ENCODE measurements around the gene PIP4K2A.

Gene PIP4K2A

DNA sequence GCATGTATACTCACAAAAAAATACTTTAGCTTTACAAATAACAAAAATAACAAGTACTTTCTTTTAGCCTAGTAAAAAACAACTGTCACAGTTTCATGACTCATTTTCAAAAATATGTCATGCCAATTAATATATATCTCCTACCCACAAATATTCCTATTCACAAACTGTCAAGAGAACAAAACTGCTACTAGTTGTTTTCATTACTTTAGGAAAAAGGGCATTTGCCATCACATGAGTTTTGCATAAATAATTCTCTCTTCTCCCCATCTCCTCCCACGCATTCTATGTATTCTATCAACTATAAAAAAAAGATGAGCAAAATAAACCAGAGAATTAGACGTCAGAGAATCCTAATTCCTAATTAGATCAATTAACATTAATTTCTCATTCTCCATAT, 87.6 kb downstream of the PIP4K2A start:
- no peak overlapping the region for H2BK5ac ChIP-seq (ENCODE audit: low read length)
- no CpG with 5 or more reads among the region's 2 CpGs for WGBS, 2 donors (ENCODE audit: extremely low coverage in 2 of 2, insufficient read length in 2 of 2, insufficient replicate concordance in 1 of 2)
- H2BK15ac ChIP-seq (ENCODE audit: low read length), result no peak overlapping the region
- H4K8ac ChIP-seq (ENCODE audit: low read depth, low read length), result no peak overlapping the region
- no peak overlapping the region for H2BK12ac ChIP-seq (ENCODE audit: low read length)
- no peaks in the 10 kb centered on the region for H3K9me3 ChIP-seq (replicated peaks in 1 of 2; ENCODE audit: control insufficient read depth in 2 of 2, insufficient read depth in 1 of 2, low read depth in 1 of 2, low read length in 2 of 2)
- H3K4me3 ChIP-seq (ENCODE audit: low read length in 2 of 2), result no peak overlapping the region
- H3K4ac ChIP-seq (ENCODE audit: low read length), result no peak overlapping the region
- no peak overlapping the region for H3K9ac ChIP-seq (ENCODE audit: low read depth, low read length, poor library complexity)
- H3K14ac ChIP-seq (ENCODE audit: low read length), result no peak overlapping the region
- H3K18ac ChIP-seq (ENCODE audit: low read length), result no peak overlapping the region
- no peaks in the 10 kb centered on the region for H3K36me3 ChIP-seq (replicated peaks in 1 of 2; ENCODE audit: control insufficient read depth in 2 of 2, insufficient read depth in 2 of 2, low read length in 2 of 2)
- H3K23ac ChIP-seq (ENCODE audit: low read depth, low read length, poor library complexity), result no peak overlapping the region
- peaks cover 3% of the 10 kb centered on the region for H3K79me1 ChIP-seq (ENCODE audit: low read depth, low read length)
- H3K27me3 ChIP-seq (ENCODE audit: control insufficient read depth in 3 of 3, insufficient read depth in 3 of 3, low read depth in 1 of 3, low read length in 3 of 3), result no peaks in the 10 kb centered on the region
- H2AK5ac ChIP-seq (ENCODE audit: low read depth, low read length), result no peak overlapping the region
- H4K91ac ChIP-seq (ENCODE audit: low read depth, low read length, poor library complexity), result no peak overlapping the region
- peaks cover 3 to 41% of the 10 kb centered on the region in 2 donors for H3K4me1 ChIP-seq (ENCODE audit: control insufficient read depth in 2 of 2, insufficient read depth in 1 of 2, low read depth in 1 of 2, low read length in 2 of 2)
- no peak overlapping the region for H3K4me2 ChIP-seq (ENCODE audit: insufficient read depth, low read length, poor library complexity, severe bottlenecking)
- H2AFZ ChIP-seq (ENCODE audit: low read length), result no peak overlapping the region
- DNase-seq (ENCODE audit: low spot score), result no peak
- H2BK120ac ChIP-seq (ENCODE audit: low read depth, low read length), result no peak overlapping the region
- no peak overlapping the region for H3K27ac ChIP-seq (replicated peaks; ENCODE audit: low read length)

DNA sequence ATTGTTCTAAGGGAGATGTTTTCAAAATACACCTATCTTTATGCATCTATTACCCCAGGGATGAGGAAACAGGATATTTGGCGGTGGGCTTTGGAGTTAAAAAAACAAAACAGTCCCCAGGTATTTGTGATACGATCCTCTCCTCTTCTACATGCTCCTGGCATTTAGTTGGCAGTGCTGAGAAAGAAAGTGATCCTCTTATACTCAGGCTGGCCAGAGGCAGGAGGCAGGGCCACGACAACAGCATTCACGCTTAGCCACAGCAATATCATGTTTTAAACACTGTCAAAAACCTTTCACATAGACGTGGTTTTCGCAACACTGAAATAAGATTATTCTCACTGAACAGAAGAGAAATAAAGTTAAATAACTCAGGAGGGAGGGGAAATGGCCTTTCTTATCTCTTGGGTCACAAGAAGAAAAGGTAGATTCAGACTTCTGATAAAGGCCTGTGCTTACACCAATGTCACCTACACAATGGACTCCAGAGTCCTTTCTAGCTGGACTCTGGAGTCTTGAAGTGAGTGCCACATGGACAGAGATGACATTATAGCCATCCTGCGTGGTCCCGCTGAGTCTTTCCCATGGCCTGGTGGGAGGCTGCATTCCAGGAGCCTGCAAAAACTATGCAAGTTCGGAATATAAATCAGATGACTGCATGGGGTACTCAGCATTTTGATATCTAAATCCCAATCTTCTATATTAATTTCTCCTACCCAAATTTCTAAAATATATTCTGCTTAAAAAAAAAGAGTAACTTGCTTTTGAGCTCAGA, 88.7 kb downstream of the PIP4K2A start:
- no peaks in the 10 kb centered on the region for H3K27me3 ChIP-seq (ENCODE audit: control insufficient read depth in 3 of 3, insufficient read depth in 3 of 3, low read depth in 1 of 3, low read length in 3 of 3)
- no peak overlapping the region for H3K9ac ChIP-seq (ENCODE audit: low read depth, low read length, poor library complexity)
- no peak overlapping the region for H3K23ac ChIP-seq (ENCODE audit: low read depth, low read length, poor library complexity)
- H3K4me3 ChIP-seq (ENCODE audit: low read length in 2 of 2), result peak overlapping the region in 1 of 2 donors; percentile 5
- H2BK120ac ChIP-seq (ENCODE audit: low read depth, low read length), result no peak overlapping the region
- peak overlapping the region; percentile 2 for H2AFZ ChIP-seq (ENCODE audit: low read length)
- H2BK5ac ChIP-seq (ENCODE audit: low read length), result no peak overlapping the region
- H3K27ac ChIP-seq (replicated peaks; ENCODE audit: low read length), result no peak overlapping the region
- H3K4ac ChIP-seq (ENCODE audit: low read length), result no peak overlapping the region
- no peak overlapping the region for H2AK5ac ChIP-seq (ENCODE audit: low read depth, low read length)
- no CpG with 5 or more reads among the region's 9 CpGs for WGBS, 2 donors (ENCODE audit: extremely low coverage in 2 of 2, insufficient read length in 2 of 2, insufficient replicate concordance in 1 of 2)
- H2BK15ac ChIP-seq (ENCODE audit: low read length), result no peak overlapping the region
- peaks cover 3% of the 10 kb centered on the region for H3K79me1 ChIP-seq (ENCODE audit: low read depth, low read length)
- no peak overlapping the region for H3K14ac ChIP-seq (ENCODE audit: low read length)
- no peaks in the 10 kb centered on the region for H3K9me3 ChIP-seq (replicated peaks in 1 of 2; ENCODE audit: control insufficient read depth in 2 of 2, insufficient read depth in 1 of 2, low read depth in 1 of 2, low read length in 2 of 2)
- peaks cover 2 to 40% of the 10 kb centered on the region in 2 donors for H3K4me1 ChIP-seq (ENCODE audit: control insufficient read depth in 2 of 2, insufficient read depth in 1 of 2, low read depth in 1 of 2, low read length in 2 of 2)
- no peak overlapping the region for H4K91ac ChIP-seq (ENCODE audit: low read depth, low read length, poor library complexity)
- H4K8ac ChIP-seq (ENCODE audit: low read depth, low read length), result no peak overlapping the region
- no peak overlapping the region for H3K4me2 ChIP-seq (ENCODE audit: insufficient read depth, low read length, poor library complexity, severe bottlenecking)
- H2BK12ac ChIP-seq (ENCODE audit: low read length), result no peak overlapping the region
- H3K36me3 ChIP-seq (replicated peaks in 1 of 2; ENCODE audit: control insufficient read depth in 2 of 2, insufficient read depth in 2 of 2, low read length in 2 of 2), result no peaks in the 10 kb centered on the region
- H3K18ac ChIP-seq (ENCODE audit: low read length), result no peak overlapping the region
- DNase-seq (ENCODE audit: low spot score), result peak; percentile 18

DNA sequence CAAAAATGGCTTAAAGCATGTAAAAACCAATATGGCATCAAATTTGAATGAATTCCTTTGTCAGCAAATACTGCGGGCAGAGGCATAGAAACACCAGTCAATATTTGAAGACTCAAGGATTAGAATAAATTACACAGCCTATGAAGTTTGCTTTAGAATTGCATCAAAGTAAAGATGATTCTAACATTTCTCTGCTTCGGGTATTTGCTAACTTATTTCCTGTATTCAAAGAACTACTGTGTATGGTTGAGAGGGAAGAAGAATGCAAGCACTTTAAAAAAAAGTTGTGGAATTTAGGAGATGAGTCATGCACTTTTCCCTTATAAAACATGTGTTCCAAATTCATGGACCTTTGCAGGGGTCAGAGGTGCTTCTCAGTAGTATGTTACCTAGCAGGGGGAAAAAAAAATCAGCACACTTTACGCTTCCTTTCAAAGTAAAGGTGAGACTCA, 90.1 kb downstream of the PIP4K2A start:
- Histone ChIP-seq H3K36me3 (replicated peaks in 1 of 2; ENCODE audit: control insufficient read depth in 2 of 2, insufficient read depth in 2 of 2, low read length in 2 of 2) (no peaks in the 10 kb centered on the region), H3K18ac (ENCODE audit: low read length) (no peak overlapping the region), H3K9me3 (replicated peaks in 1 of 2; ENCODE audit: control insufficient read depth in 2 of 2, insufficient read depth in 1 of 2, low read depth in 1 of 2, low read length in 2 of 2) (no peaks in the 10 kb centered on the region), H3K4ac (ENCODE audit: low read length) (no peak overlapping the region), H4K91ac (ENCODE audit: low read depth, low read length, poor library complexity) (no peak overlapping the region), H2AK5ac (ENCODE audit: low read depth, low read length) (no peak overlapping the region), H3K27me3 (ENCODE audit: control insufficient read depth in 3 of 3, insufficient read depth in 3 of 3, low read depth in 1 of 3, low read length in 3 of 3) (no peaks in the 10 kb centered on the region), H3K23ac (ENCODE audit: low read depth, low read length, poor library complexity) (no peak overlapping the region), H3K9ac (ENCODE audit: low read depth, low read length, poor library complexity) (no peak overlapping the region), H3K4me2 (ENCODE audit: insufficient read depth, low read length, poor library complexity, severe bottlenecking) (no peak overlapping the region), H3K4me1 (ENCODE audit: control insufficient read depth in 2 of 2, insufficient read depth in 1 of 2, low read depth in 1 of 2, low read length in 2 of 2) (peaks cover 2 to 40% of the 10 kb centered on the region in 2 donors), H2BK5ac (ENCODE audit: low read length) (no peak overlapping the region), H2BK15ac (ENCODE audit: low read length) (no peak overlapping the region), H2BK120ac (ENCODE audit: low read depth, low read length) (no peak overlapping the region), H2BK12ac (ENCODE audit: low read length) (no peak overlapping the region), H3K27ac (replicated peaks; ENCODE audit: low read length) (no peak overlapping the region), H4K8ac (ENCODE audit: low read depth, low read length) (no peak overlapping the region), H3K14ac (ENCODE audit: low read length) (no peak overlapping the region), H2AFZ (ENCODE audit: low read length) (no peak overlapping the region), H3K4me3 (ENCODE audit: low read length in 2 of 2) (no peak overlapping the region), H3K79me1 (ENCODE audit: low read depth, low read length) (peaks cover 3% of the 10 kb centered on the region)
- WGBS, 2 donors (ENCODE audit: extremely low coverage in 2 of 2, insufficient read length in 2 of 2, insufficient replicate concordance in 1 of 2), result no CpG with 5 or more reads among the region's 3 CpGs
- no peak for DNase-seq (ENCODE audit: low spot score)

DNA sequence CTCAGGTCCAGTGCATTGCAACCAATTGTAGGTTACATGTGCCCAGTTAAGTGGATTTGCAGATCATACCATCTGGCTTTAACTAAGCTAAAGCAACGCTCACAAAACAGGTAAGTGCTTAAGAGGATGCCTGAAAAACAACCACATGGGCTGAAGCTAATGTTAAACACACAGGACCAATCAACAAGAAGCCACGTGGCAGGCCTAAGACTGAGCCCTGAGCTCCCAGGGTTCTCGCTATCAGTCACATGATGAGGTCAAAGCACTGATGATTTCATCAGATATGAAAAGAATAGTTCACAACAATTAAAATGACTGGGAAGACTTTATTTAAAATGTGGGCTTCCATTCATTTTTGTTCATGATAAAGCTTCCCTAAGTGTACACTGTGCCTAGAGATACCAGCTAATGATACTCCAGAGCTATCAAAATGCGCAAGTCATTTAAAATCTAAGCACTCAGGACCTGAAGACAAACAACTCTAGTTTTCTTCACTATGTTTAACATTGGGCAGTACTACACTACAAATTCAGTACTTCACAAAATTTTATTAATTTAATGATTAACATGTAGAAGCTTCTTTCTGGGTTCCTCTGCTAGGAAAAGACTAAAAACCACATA, 90.6 kb downstream of the PIP4K2A start:
- Histone ChIP-seq H3K4me2 (ENCODE audit: insufficient read depth, low read length, poor library complexity, severe bottlenecking) (no peak overlapping the region), H3K9ac (ENCODE audit: low read depth, low read length, poor library complexity) (no peak overlapping the region), H2BK15ac (ENCODE audit: low read length) (no peak overlapping the region), H3K27me3 (ENCODE audit: control insufficient read depth in 3 of 3, insufficient read depth in 3 of 3, low read depth in 1 of 3, low read length in 3 of 3) (no peaks in the 10 kb centered on the region), H2BK5ac (ENCODE audit: low read length) (no peak overlapping the region), H3K79me1 (ENCODE audit: low read depth, low read length) (peaks cover 3% of the 10 kb centered on the region), H4K91ac (ENCODE audit: low read depth, low read length, poor library complexity) (no peak overlapping the region), H3K4me3 (ENCODE audit: low read length in 2 of 2) (no peak overlapping the region), H4K8ac (ENCODE audit: low read depth, low read length) (no peak overlapping the region), H3K9me3 (replicated peaks in 1 of 2; ENCODE audit: control insufficient read depth in 2 of 2, insufficient read depth in 1 of 2, low read depth in 1 of 2, low read length in 2 of 2) (no peaks in the 10 kb centered on the region), H3K4me1 (ENCODE audit: control insufficient read depth in 2 of 2, insufficient read depth in 1 of 2, low read depth in 1 of 2, low read length in 2 of 2) (peaks cover 2 to 42% of the 10 kb centered on the region in 2 donors), H3K36me3 (replicated peaks in 1 of 2; ENCODE audit: control insufficient read depth in 2 of 2, insufficient read depth in 2 of 2, low read length in 2 of 2) (no peaks in the 10 kb centered on the region), H3K18ac (ENCODE audit: low read length) (no peak overlapping the region), H3K14ac (ENCODE audit: low read length) (no peak overlapping the region), H2AFZ (ENCODE audit: low read length) (no peak overlapping the region), H2AK5ac (ENCODE audit: low read depth, low read length) (no peak overlapping the region), H2BK12ac (ENCODE audit: low read length) (no peak overlapping the region), H3K27ac (replicated peaks; ENCODE audit: low read length) (no peak overlapping the region), H2BK120ac (ENCODE audit: low read depth, low read length) (no peak overlapping the region), H3K4ac (ENCODE audit: low read length) (no peak overlapping the region), H3K23ac (ENCODE audit: low read depth, low read length, poor library complexity) (no peak overlapping the region)
- no CpG with 5 or more reads among the region's 4 CpGs for WGBS, 2 donors (ENCODE audit: extremely low coverage in 2 of 2, insufficient read length in 2 of 2, insufficient replicate concordance in 1 of 2)
- no peak for DNase-seq (ENCODE audit: low spot score)
